ENCODE results near the gene RBBP4.

GRCh38 chr1:32714277-32714676 is 63.3 kb downstream of the RBBP4 start:
- TF ChIP-seq EZH2 (IDR thresholded peaks at IDR 0.05; ENCODE audit: borderline replicate concordance, low read depth, low read length, severe bottlenecking), result no peak
- TF ChIP-seq CTCF (IDR thresholded peaks at IDR 0.05; ENCODE audit: borderline replicate concordance, extremely low read depth, low read length, poor library complexity, severe bottlenecking), result no peak
